Stimulated activated CD8-positive, alpha-beta memory T cell treated with anti-CD3 and anti-CD28 coated beads, Interleukin-7, amount 100 ng/mL, for 24 hours (primary cell): ENCODE results near the gene KLK12.

Experiments
- DNase-seq: peaks from one replicate; pipeline ENCODE4 v3.0.0-alpha.2; 2020; ENCODE audit warnings: low read depth

KLK12 gene

DNA sequence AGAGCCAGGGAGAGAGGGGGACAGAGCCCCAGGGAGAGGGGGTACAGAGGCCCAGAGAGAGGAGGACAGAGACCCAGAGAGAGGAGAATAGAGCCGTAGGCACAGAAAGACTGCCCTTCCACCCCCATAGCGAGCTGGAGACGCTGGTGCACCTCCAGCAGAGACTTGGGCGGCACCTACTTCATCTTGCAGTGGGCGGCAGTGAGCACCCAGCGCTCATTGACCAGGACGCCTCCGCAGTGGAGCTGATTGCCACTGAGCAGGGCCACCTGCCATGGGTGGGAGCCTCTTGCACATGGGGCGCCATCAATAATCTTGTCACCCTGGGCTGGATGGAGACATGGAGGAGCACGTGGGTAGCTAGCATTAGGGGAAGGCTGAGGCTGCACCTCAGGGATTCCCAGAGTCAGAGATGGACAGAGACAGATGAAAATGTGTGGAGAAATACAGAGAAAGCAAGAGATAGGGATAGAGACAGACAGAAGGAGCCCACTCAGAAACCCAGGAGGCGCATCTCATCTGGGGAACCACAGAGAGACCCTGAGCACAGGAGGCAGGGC, 53.1 kb downstream of the KLK12 start:
- DNase-seq, result no peak

DNA sequence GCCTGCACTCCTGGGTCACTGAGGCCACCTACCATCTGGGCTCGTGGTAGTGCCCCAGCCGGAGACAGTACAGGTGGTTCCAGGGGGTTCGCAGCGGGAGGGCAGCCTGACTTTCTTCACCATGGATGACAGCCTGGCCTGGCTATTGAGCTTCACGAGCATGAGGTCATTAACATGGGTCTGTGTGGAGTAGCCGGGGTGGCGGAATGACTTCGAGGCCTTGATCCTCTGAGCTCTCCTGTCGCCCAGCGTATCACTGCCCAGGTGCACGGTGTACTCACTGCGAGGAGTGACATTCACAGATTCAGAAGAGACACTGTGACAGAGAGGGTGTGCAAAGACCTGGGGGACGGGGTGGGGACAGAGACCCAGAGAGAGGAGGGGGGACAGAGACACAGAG, 54.6 kb downstream of the KLK12 start:
- no peak for DNase-seq

DNA sequence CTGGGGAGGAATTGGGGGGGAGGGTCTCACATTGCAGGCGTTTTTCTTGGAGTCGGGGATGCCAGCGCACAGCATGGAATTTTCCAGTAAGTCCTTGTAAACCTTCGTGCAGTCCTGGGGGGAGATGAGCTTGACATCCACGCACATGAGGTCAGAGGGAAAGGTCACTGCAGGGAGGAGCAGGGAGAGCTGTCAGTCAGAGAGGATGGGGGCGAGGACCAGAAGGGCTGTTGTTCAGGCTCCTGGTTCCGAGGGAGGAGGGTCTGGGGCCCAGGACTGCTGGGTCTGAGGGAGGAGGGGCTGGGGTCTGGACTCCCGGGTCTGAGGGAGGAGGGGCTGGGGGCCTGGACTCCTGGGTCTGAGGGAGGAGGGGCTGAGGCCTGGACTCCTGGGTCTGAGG, 55.0 kb downstream of the KLK12 start:
- no peak for DNase-seq
